ENCODE data around the gene MARK3. TPM values are rescaled to one million over a fixed set of nuclear protein-coding genes. Genes with fewer than 3 reads are reported as not detected.

Gene MARK3
- total RNA-seq, 2 donors from 2014 or later, result 121 to 136 TPM

DNA sequence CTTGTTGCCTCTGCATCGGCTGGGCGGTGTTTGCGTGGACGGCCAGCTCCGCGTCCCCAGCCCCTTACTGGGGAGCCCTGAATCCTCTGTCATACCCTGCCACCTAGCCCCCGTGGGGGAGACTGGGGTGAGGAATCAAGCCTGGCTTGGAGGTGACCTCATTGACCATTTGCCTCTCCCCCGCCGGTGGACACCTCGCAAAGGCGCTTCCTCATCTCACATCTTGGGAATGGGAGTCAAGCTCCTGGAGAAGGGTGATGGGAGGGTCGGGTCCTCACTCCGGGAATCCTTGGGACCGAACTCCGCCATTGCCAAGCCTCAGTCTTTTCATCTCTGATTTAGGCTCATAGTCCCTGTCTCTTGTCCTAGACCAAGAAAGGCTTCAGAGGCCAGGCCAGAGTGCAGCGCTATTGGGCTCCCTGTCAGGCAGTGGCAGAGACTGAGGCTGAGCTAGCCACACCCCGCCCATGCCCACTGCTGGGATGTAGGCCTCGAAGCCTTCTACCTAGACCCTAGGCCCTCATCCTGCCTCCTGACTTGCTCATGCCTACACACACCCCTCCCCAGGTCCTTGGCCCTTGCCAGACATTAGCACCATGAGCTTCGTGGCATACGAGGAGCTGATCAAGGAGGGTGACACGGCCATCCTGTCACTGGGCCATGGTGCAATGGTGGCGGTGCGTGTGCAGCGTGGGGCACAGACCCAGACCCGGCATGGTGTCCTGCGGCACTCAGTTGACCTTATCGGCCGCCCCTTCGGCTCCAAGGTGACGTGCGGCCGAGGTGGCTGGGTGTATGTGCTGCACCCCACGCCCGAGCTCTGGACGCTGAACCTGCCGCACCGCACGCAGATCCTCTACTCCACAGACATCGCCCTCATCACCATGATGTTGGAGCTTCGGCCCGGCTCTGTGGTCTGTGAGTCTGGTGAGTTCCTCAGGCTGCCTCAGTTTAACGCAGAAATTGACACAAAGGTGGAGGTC is 144.5 kb downstream of the MARK3 start:
- no peaks in the 10 kb centered on the region for H3K36me3 Mint-ChIP-seq (ENCODE audit: low read depth)

DNA sequence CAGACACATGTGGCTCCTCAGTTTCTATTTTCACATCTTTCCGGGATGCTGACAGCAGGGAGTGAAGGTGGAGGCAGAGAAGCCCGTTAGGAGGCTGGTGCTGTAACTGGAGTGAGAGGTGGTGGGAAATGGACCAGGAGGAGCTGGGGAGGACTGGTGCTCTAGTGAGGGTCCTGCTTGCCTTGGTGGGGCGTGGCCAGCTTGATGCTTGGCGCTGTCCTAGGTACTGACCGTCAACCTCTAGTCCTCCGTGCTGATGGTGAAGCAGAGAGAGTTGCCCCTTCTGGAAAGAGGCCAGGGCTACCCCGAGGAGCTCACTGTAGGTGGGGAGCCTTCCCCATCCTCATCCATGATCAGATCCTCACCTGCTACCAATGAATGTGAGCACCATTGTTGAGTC is 145.2 kb downstream of the MARK3 start:
- H3K4me1 Mint-ChIP-seq, result peaks cover 35% of the 10 kb centered on the region
- peak overlapping the region; percentile 95 for H3K4me3 Mint-ChIP-seq
- peak overlapping the region; percentile 88 for H3K27ac Mint-ChIP-seq
- no peaks in the 10 kb centered on the region for H3K9me3 ChIP-seq (ENCODE audit: control insufficient read depth, low read length, poor library complexity, severe bottlenecking)
- ATAC-seq (no peak), DNase-seq (no peak)
- H3K36me3 Mint-ChIP-seq (ENCODE audit: low read depth), result no peaks in the 10 kb centered on the region
- H3K27me3 Mint-ChIP-seq, result no peaks in the 10 kb centered on the region

More for the DNA sequence above, 144.5 kb downstream of the MARK3 start:
- Mint-ChIP-seq H3K27me3 (no peaks in the 10 kb centered on the region), H3K4me1 (peaks cover 35% of the 10 kb centered on the region), H3K27ac (peak overlapping the region; percentile 88), H3K4me3 (peak overlapping the region; percentile 95)
- no peaks in the 10 kb centered on the region for H3K9me3 ChIP-seq (ENCODE audit: control insufficient read depth, low read length, poor library complexity, severe bottlenecking)
- no peak for DNase-seq
- no peak for ATAC-seq

- no peaks in the 10 kb centered on the region for H3K36me3 Mint-ChIP-seq (ENCODE audit: low read depth)
- DNase-seq (no peak), ATAC-seq (no peak)
- no peaks in the 10 kb centered on the region for H3K9me3 ChIP-seq (ENCODE audit: control insufficient read depth, low read length, poor library complexity, severe bottlenecking)
- H3K4me1 Mint-ChIP-seq, result peaks cover 34% of the 10 kb centered on the region
- peak overlapping the region; percentile 88 for H3K27ac Mint-ChIP-seq
- no peaks in the 10 kb centered on the region for H3K27me3 Mint-ChIP-seq
- H3K4me3 Mint-ChIP-seq, result peak overlapping the region; percentile 28
Observed at GRCh38 chr14:103530831-103531230, 145.6 kb downstream of the MARK3 start.

- DNase-seq (no peak), ATAC-seq (no peak)
- Mint-ChIP-seq H3K27me3 (no peaks in the 10 kb centered on the region), H3K36me3 (ENCODE audit: low read depth) (no peaks in the 10 kb centered on the region), H3K27ac (peak overlapping the region; percentile 71), H3K4me3 (peak overlapping the region; percentile 58), H3K4me1 (peaks cover 32% of the 10 kb centered on the region)
- H3K9me3 ChIP-seq (ENCODE audit: control insufficient read depth, low read length, poor library complexity, severe bottlenecking), result no peaks in the 10 kb centered on the region
Observed at GRCh38 chr14:103531421-103532215, 146.4 kb downstream of the MARK3 start.

DNA sequence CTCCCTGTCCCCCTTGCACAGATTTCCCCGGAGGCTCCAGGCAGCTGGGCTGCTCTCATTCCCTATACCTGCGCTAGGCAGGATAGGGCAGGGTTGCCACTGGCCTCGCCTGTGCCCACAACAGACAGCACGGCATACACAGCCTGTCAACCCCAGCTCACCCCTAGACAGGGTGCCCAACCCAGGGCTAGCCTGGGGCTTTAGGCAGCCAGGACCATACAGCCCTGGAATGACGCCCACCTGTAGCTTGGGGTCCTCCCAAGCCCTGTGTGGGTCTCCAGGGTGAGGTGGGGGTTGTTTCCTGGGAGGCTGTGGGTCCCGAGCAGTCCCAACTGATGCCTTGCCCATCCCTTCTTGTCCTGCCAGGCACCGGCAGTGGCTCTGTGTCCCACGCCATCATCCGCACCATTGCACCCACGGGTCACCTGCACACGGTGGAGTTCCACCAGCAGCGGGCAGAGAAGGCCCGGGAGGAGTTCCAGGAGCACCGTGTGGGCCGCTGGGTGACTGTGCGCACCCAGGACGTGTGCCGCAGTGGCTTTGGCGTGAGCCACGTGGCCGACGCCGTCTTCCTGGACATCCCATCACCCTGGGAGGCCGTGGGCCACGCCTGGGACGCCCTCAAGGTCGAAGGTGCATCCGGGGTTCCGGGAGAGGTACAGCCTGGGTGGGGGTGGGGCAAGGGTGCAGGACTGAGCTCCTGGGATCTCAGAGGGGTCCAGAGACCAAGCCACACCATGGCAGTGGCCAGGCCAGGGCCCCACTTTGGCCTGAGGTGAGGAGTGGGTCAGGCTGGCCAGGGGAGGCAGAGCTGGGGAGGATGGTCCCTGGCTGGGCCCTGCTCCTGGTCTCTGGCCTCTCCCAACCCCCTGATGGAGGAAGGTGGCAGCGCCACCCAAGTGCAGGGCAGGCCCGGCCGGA is 147.3 kb downstream of the MARK3 start:
- ATAC-seq (no peak), DNase-seq (no peak)
- Mint-ChIP-seq H3K27me3 (no peaks in the 10 kb centered on the region), H3K4me3 (peak overlapping the region; percentile 58), H3K4me1 (peaks cover 27% of the 10 kb centered on the region), H3K27ac (no peak overlapping the region), H3K36me3 (ENCODE audit: low read depth) (no peaks in the 10 kb centered on the region)
- H3K9me3 ChIP-seq (ENCODE audit: control insufficient read depth, low read length, poor library complexity, severe bottlenecking), result no peaks in the 10 kb centered on the region

- Mint-ChIP-seq H3K27me3 (no peaks in the 10 kb centered on the region), H3K36me3 (ENCODE audit: low read depth) (no peaks in the 10 kb centered on the region), H3K4me3 (no peak overlapping the region), H3K27ac (no peak overlapping the region), H3K4me1 (peaks cover 23% of the 10 kb centered on the region)
- DNase-seq (no peak), ATAC-seq (no peak)
- H3K9me3 ChIP-seq (ENCODE audit: control insufficient read depth, low read length, poor library complexity, severe bottlenecking), result no peaks in the 10 kb centered on the region
Observed at GRCh38 chr14:103533137-103533998, 148.2 kb downstream of the MARK3 start.

- no peaks in the 10 kb centered on the region for H3K36me3 Mint-ChIP-seq (ENCODE audit: low read depth)
- no peaks in the 10 kb centered on the region for H3K9me3 ChIP-seq (ENCODE audit: control insufficient read depth, low read length, poor library complexity, severe bottlenecking)
- H3K27me3 Mint-ChIP-seq, result no peaks in the 10 kb centered on the region
- ATAC-seq, result no peak
- no peak overlapping the region for H3K27ac Mint-ChIP-seq
- no peak for DNase-seq
- H3K4me1 Mint-ChIP-seq, result peaks cover 20% of the 10 kb centered on the region
- H3K4me3 Mint-ChIP-seq, result no peak overlapping the region
Observed at GRCh38 chr14:103533999-103534575, 148.9 kb downstream of the MARK3 start.

- H3K4me3 Mint-ChIP-seq, result no peak overlapping the region
- no peak overlapping the region for H3K27ac Mint-ChIP-seq
- H3K27me3 Mint-ChIP-seq, result no peaks in the 10 kb centered on the region
- ATAC-seq, result no peak
- H3K36me3 Mint-ChIP-seq (ENCODE audit: low read depth), result no peaks in the 10 kb centered on the region
- no peak for DNase-seq
- no peaks in the 10 kb centered on the region for H3K9me3 ChIP-seq (ENCODE audit: control insufficient read depth, low read length, poor library complexity, severe bottlenecking)
- peaks cover 20% of the 10 kb centered on the region for H3K4me1 Mint-ChIP-seq
Observed at GRCh38 chr14:103534576-103535061, 149.4 kb downstream of the MARK3 start.

GRCh38 chr14:103535081-103535890 is 150.1 kb downstream of the MARK3 start:
- no peaks in the 10 kb centered on the region for H3K27me3 Mint-ChIP-seq
- no peaks in the 10 kb centered on the region for H3K36me3 Mint-ChIP-seq (ENCODE audit: low read depth)
- H3K4me1 Mint-ChIP-seq, result peaks cover 14% of the 10 kb centered on the region
- ATAC-seq, result no peak
- no peak overlapping the region for H3K4me3 Mint-ChIP-seq
- DNase-seq, result no peak
- no peak overlapping the region for H3K27ac Mint-ChIP-seq
- no peaks in the 10 kb centered on the region for H3K9me3 ChIP-seq (ENCODE audit: control insufficient read depth, low read length, poor library complexity, severe bottlenecking)

DNA sequence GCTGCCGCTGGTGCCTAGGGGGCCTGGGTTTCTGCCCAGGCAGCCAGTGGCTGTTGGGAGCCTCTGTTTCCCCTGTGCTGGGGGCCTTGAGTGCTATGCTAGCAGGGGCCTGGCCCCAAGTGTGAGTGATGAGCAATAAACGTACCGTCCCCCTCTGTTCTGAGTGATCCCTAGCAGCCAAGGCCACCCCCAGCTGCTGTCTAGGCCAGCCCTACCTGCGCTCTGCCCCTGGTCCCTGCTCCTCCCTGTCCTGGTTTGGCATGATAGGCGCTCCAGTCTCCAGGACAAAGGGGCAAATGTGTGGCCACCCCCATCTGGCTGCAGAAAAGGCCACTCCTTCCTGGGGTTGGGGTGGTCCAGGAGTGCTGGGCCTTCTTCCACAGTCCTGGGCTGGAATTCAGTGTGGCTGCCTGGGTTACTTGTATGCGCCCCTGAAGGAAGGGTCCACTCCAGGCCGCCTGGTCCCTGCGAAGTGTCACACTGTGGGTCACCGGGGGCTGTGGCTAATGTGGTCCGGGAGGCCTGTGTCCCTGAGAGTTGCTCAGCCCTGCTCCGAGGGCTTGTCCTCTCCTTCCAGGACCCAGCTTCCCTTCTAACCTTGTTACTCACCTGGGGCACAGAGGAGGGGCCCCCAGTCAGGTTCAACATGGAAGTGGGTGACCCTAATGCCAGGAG is 150.8 kb downstream of the MARK3 start:
- ATAC-seq (no peak), DNase-seq (no peak)
- Mint-ChIP-seq H3K27ac (no peak overlapping the region), H3K36me3 (ENCODE audit: low read depth) (no peaks in the 10 kb centered on the region), H3K4me1 (peaks cover 9% of the 10 kb centered on the region), H3K27me3 (no peaks in the 10 kb centered on the region), H3K4me3 (peak overlapping the region; percentile 7)
- H3K9me3 ChIP-seq (ENCODE audit: control insufficient read depth, low read length, poor library complexity, severe bottlenecking), result no peaks in the 10 kb centered on the region

DNA sequence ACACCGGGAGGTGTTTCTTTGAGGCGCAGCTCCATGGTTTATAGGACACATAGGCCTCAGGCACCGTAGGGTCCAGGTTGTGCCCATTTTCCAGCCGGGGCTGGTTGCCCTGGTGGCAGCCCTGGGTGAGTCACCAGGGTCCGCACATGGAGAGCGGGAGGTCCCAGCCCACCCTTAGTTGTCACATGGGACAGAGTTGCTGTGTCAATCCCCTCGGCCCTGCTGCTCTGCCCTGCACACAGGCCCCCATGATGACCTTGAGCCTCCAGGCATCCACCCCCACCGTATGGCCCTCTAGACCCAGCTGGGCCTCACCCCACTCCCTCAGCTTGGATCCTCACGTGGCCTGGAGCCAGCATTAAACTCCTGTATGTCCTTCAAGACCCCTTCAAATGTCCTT is 151.5 kb downstream of the MARK3 start:
- no peak for ATAC-seq
- Mint-ChIP-seq H3K4me3 (no peak overlapping the region), H3K4me1 (peaks cover 4% of the 10 kb centered on the region), H3K27ac (no peak overlapping the region), H3K36me3 (ENCODE audit: low read depth) (no peaks in the 10 kb centered on the region), H3K27me3 (no peaks in the 10 kb centered on the region)
- DNase-seq, result no peak
- H3K9me3 ChIP-seq (ENCODE audit: control insufficient read depth, low read length, poor library complexity, severe bottlenecking), result no peaks in the 10 kb centered on the region

All from T-helper 17 cell (primary cell).